Measurements from ENCODE around the gene VPS16.

VPS16 gene

DNA sequence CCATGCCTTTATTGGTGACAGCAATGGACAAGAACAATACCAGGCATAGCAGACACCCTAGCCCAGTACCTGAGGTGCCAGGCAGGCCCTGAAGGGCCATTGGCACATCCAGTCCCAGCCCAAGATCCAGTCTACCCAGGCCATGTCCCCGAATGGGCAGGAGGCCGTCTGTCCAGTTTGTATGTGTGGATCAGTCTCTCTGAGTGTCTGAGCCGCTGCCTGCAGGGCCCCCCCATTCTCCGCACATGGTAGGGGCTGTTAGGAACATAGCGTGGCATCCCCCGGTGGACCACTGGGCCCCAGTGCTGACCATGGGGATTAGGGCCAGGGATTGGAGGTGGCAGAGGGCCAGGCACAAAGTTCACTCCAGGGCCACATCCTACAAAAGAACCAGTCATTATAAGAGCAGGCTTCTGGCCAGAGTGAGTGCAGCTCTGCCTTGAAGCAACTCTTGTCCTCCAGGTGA, 5.2 kb upstream of the VPS16 start:
- TF ChIP-seq EZH2 (IDR thresholded peaks at IDR 0.05) (no peak), FOXP2 (optimal IDR thresholded peaks at IDR 0.05; ENCODE audit: control extremely low read depth, extremely low read length, insufficient read depth) (no peak), POLR2AphosphoS5 (IDR thresholded peaks at IDR 0.05; ENCODE audit: borderline replicate concordance, low read depth, low read length) (no peak)
- peaks cover 7% of the 10 kb centered on the region; the same call in 1 of the 2 replicates for H3K36me3 ChIP-seq (ENCODE audit: insufficient read depth, low read length)
- H3K9ac ChIP-seq (ENCODE audit: insufficient read length), result no peak overlapping the region

DNA sequence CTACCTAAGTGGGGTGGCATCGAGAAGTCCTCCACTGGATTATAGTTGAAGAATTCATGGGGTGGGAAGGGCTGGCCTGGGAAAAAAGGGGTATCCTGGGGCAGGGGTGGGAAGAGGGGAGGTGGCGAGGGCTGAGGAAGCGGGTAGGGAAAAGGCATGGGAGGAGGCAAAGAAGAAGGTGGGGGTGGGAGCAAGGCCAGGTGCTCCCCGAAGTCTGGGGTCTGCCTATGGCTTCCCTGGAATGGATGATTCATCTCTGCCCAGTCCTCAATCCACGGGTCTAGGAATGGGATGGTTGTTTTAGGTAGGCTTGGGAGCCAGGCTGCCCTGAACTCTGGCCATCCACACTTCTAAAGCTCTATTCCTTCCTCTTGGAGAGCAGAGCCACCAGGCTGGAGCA, 4.5 kb upstream of the VPS16 start:
- TF ChIP-seq POLR2AphosphoS5 (IDR thresholded peaks at IDR 0.05; ENCODE audit: borderline replicate concordance, low read depth, low read length) (no peak), FOXP2 (optimal IDR thresholded peaks at IDR 0.05; ENCODE audit: control extremely low read depth, extremely low read length, insufficient read depth) (no peak), EZH2 (IDR thresholded peaks at IDR 0.05) (no peak)

More for the DNA sequence above, 5.2 kb upstream of the VPS16 start:
- no peak overlapping the region for H3K27ac ChIP-seq
- no peak overlapping the region for H3K4me3 ChIP-seq
- no peaks in the 10 kb centered on the region for H3K9me3 ChIP-seq (ENCODE audit: low read depth, low read length)
- no peak for DNase-seq (ENCODE audit: low read depth, low spot score)

DNA sequence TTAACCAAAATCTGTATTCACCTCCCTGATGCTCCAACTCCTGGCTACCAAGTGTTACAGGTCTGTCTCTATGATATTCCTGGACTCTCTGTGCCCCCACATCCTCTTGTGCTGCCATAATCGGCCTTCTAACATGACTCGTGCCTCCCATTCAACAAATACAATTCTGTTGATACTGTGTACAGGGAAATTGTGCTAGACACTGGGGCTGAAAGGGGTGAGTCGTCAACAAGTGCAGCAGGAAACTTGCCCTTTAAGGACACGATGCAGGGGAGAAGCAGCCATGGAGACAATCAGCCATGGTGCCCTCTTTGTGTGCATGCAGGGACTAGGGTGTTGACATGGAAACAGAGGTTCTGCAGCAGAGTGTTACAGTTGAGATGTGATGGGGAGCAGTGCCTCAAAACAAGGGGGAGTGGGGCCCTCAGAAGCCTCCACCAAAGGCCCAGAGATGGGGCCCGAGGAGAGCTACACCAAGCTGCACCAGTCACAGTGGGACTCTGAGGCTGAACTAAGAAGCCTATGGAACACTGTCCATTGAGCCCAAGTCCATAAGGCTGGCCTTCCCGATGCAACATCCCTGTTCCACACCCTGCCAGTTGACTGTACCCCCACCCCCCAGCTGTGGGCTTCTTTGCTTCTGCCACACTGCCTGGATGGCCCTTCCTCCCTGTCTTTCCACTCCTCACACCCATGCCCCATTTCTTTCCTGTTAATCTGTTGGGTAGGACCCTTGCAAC, 3.2 kb upstream of the VPS16 start:
- no peak for DNase-seq (ENCODE audit: low read depth, low spot score)
- no peak overlapping the region for H3K27ac ChIP-seq
- no peak overlapping the region for H3K9ac ChIP-seq (ENCODE audit: insufficient read length)
- H3K9me3 ChIP-seq (ENCODE audit: low read depth, low read length), result no peaks in the 10 kb centered on the region
- TF ChIP-seq POLR2AphosphoS5 (IDR thresholded peaks at IDR 0.05; ENCODE audit: borderline replicate concordance, low read depth, low read length), result no peak
- no peak for TF ChIP-seq FOXP2 (optimal IDR thresholded peaks at IDR 0.05; ENCODE audit: control extremely low read depth, extremely low read length, insufficient read depth)
- no peak for TF ChIP-seq EZH2 (IDR thresholded peaks at IDR 0.05)
- no peak overlapping the region for H3K4me3 ChIP-seq
- peaks cover 7% of the 10 kb centered on the region; the same call in 1 of the 2 replicates for H3K36me3 ChIP-seq (ENCODE audit: insufficient read depth, low read length)

More for the DNA sequence above, 4.5 kb upstream of the VPS16 start:
- no peaks in the 10 kb centered on the region for H3K9me3 ChIP-seq (ENCODE audit: low read depth, low read length)
- no peak overlapping the region for H3K27ac ChIP-seq
- H3K36me3 ChIP-seq (ENCODE audit: insufficient read depth, low read length), result peaks cover 7% of the 10 kb centered on the region; the same call in 1 of the 2 replicates
- no peak overlapping the region for H3K4me3 ChIP-seq
- H3K9ac ChIP-seq (ENCODE audit: insufficient read length), result no peak overlapping the region
- DNase-seq (ENCODE audit: low read depth, low spot score), result no peak

DNA sequence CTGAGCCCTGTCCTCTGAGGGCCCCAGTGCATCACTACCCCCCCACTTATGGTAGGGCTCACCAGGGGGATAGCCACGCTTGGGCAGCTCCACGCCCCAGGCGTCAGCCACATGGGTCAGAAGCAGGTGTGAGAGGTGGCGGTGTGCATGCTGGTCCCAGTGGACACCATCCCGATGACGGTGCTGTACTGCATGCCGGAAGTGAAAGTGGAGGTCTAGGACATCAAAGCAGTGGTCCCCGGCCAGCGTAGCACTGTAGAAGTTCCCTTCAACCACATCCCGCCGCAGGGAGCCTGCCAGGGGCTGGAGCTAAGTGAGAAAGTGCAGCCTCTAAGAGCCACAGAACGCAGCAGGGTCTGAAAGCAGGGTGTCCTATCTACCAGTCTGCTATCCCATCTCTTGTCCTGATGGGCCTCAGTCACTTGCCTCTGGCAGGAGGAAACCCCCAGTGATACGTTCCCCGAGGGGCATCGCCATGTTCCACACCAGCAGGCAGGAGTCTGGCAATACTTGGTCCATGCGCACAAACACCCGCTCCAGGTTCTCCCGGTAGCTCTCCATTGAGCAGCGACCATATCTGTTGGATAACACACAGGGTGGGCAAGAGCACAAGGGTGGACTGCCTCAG, 2.3 kb upstream of the VPS16 start:
- peaks cover 7% of the 10 kb centered on the region; the same call in 1 of the 2 replicates for H3K36me3 ChIP-seq (ENCODE audit: insufficient read depth, low read length)
- no peak overlapping the region for H3K4me3 ChIP-seq
- no peaks in the 10 kb centered on the region for H3K9me3 ChIP-seq (ENCODE audit: low read depth, low read length)
- DNase-seq (ENCODE audit: low read depth, low spot score), result no peak
- TF ChIP-seq POLR2AphosphoS5 (IDR thresholded peaks at IDR 0.05; ENCODE audit: borderline replicate concordance, low read depth, low read length), result no peak
- TF ChIP-seq FOXP2 (optimal IDR thresholded peaks at IDR 0.05; ENCODE audit: control extremely low read depth, extremely low read length, insufficient read depth), result no peak
- TF ChIP-seq EZH2 (IDR thresholded peaks at IDR 0.05), result no peak
- no peak overlapping the region for H3K27ac ChIP-seq
- H3K9ac ChIP-seq (ENCODE audit: insufficient read length), result no peak overlapping the region

DNA sequence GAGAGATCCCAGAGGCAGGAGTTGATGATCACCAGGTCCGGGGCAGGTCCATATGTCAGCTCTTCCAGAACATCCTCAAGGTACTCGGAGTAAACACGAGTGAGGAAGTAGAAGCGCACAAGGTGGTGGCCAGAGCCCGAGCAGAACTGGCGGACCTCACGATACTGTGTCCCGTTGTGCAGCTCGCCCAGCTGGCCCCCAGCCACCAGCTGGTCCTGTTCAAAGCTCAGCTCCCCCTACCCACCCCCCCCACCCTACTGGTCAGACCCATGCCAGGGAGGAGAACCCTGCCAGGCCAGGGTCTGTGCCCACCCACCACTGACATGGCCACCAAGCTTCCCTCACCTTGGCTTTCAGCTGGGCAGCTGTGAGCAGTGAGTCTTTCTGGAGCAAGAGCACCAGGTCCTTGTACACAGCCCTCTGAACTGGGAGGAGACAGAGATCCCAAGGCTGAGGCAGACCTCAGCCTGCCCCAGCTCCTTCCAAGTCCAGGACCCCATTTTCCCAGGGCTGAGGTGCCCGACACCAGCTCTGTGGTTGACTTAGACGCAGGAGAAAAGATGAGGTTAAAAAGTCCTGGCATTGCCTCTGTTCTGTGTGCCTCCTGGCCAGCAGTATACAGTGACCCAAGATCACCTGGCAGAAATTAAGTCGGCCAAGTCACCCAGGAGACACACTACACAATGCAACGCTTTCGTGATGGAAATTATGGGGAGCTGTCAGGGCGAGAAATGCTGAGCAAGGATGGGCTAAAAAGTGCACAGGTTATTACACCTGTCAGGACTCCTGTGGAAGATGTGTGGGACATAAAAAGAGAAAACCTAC, 1.5 kb upstream of the VPS16 start:
- Histone ChIP-seq H3K27ac (no peak overlapping the region), H3K9ac (ENCODE audit: insufficient read length) (no peak overlapping the region), H3K9me3 (ENCODE audit: low read depth, low read length) (no peaks in the 10 kb centered on the region), H3K4me3 (peak overlapping the region; percentile 95), H3K36me3 (ENCODE audit: insufficient read depth, low read length) (peaks cover 7% of the 10 kb centered on the region; the same call in 1 of the 2 replicates)
- no peak for DNase-seq (ENCODE audit: low read depth, low spot score)
- no peak for TF ChIP-seq FOXP2 (optimal IDR thresholded peaks at IDR 0.05; ENCODE audit: control extremely low read depth, extremely low read length, insufficient read depth)
- no peak for TF ChIP-seq POLR2AphosphoS5 (IDR thresholded peaks at IDR 0.05; ENCODE audit: borderline replicate concordance, low read depth, low read length)
- TF ChIP-seq EZH2 (IDR thresholded peaks at IDR 0.05), result no peak

DNA sequence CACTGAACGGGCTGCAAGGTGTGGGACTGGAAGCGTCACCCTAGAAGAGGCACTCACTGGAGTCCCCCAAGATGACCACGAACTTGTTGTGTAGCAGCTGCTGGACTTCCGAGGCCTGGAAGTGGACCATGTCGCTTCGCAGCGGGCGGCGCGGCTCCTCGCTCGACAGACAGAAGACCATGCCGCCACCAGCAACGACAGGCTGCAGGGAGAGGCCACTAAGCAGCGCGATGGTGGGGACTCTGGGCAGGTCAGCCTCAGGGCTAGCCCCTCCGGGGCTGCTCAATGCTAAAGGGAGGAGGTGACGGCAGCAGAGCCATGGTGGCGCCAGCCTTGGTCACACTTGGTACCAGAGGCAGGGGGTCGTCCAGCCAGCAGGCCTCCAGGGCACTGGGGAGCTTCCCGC, 810 bp upstream of the VPS16 start:
- peak overlapping the region; percentile 95 for H3K4me3 ChIP-seq
- H3K36me3 ChIP-seq (ENCODE audit: insufficient read depth, low read length), result peaks cover 7% of the 10 kb centered on the region; the same call in 1 of the 2 replicates
- TF ChIP-seq EZH2 (IDR thresholded peaks at IDR 0.05) (no peak), FOXP2 (optimal IDR thresholded peaks at IDR 0.05; ENCODE audit: control extremely low read depth, extremely low read length, insufficient read depth) (no peak), POLR2AphosphoS5 (IDR thresholded peaks at IDR 0.05; ENCODE audit: borderline replicate concordance, low read depth, low read length) (no peak)
- H3K9ac ChIP-seq (ENCODE audit: insufficient read length), result peak overlapping the region; percentile 94
- DNase-seq (ENCODE audit: low read depth, low spot score), result no peak
- H3K9me3 ChIP-seq (ENCODE audit: low read depth, low read length), result no peaks in the 10 kb centered on the region
- peak overlapping the region; percentile 80; the same call in 1 of the 2 replicates for H3K27ac ChIP-seq

DNA sequence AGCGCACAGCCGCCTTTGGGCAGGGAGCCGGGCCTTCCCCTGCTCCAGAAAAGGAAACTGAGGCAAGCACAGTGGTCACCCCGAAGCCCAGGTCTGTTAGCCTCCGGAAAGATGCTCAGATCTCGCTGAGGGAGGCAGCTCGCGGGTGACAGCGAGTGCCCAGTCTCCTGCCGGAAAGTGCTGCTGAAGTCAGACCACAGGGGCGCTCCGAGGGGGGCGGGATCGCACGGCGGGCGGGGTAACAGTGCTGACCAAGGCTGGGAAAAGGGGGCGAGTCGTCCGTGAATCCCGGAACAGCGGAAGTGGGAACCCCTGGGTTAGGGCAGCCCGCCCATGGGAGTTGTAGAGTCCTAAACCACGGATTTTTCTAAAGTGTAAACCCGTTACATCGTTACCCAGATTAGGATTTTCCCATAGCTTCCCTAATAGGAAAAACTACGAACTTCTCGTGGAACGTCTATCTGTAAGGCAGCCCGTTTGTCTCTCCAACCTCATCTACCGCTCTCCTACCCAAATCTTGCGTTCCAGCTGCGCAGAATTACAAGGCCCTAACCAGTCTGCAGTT, 504 bp downstream of the VPS16 start:
- H3K9ac ChIP-seq (ENCODE audit: insufficient read length), result peak overlapping the region; percentile 78
- peaks cover 7% of the 10 kb centered on the region; the same call in 1 of the 2 replicates for H3K36me3 ChIP-seq (ENCODE audit: insufficient read depth, low read length)
- no peak overlapping the region for H3K27ac ChIP-seq
- H3K4me3 ChIP-seq, result peak overlapping the region; percentile 95
- no peaks in the 10 kb centered on the region for H3K9me3 ChIP-seq (ENCODE audit: low read depth, low read length)
- DNase-seq (ENCODE audit: low read depth, low spot score), result no peak
- TF ChIP-seq FOXP2 (optimal IDR thresholded peaks at IDR 0.05; ENCODE audit: control extremely low read depth, extremely low read length, insufficient read depth) (no peak), POLR2AphosphoS5 (IDR thresholded peaks at IDR 0.05; ENCODE audit: borderline replicate concordance, low read depth, low read length) (no peak), EZH2 (IDR thresholded peaks at IDR 0.05) (no peak)
